Measurements from ENCODE around the gene NUDT19.
"Not testable (repeated sequence)": the region's sequence is repeated elsewhere in the genome, so short reads cannot be mapped to it uniquely, and the experiment has no call there.

Gene NUDT19

DNA sequence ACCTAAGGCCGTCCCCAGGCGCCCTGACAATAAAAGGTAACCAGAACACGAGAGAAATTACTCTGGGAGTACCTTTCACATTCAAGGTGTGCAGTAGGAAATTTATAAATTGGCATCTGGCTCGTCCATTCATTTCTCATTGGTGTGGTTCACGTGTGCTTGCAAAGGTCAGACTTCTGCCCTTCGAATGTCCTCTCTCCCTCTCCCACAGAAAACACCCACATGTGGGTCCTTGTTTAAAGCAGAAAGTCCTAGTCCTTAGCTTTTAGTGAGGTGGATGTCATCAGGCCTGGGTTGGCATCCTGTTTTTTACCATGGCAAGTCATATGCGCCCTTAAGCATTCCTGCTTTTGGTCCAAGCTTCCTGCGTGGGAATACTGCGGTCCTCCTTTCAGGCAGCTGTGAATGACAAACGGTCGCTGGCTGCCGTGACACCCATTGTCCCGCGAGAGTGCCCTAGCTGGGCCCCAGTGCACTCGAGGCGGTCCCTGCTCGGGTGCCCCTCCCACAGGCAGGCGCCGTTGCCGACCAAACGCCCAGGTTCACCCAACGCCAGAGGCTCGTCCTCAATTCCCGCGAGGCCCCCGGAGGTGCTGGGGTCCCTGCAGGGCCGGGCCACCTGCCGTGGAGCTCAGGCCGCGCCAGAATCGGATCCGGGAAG is at the start of gene NUDT19:
Gene NUDT19, plus strand, starts transcription at position 531 of the 661 bp plus-strand sequence. CDS start 140 bp downstream, outside the sequence.
- H3K27ac ChIP-seq (ENCODE audit: low read depth, low read length), result peak within 1 kb of the TSS; percentile 45
- no peaks in the 10 kb centered on the region for H3K27me3 ChIP-seq (ENCODE audit: control insufficient read depth in 1 of 2, insufficient read depth in 2 of 2, low read length in 2 of 2)

GRCh38 chr19:32642771-32643170 is 48.9 kb upstream of the NUDT19 start:
- Histone ChIP-seq H3K9ac (ENCODE audit: low read length) (no peak overlapping the region), H3K36me3 (ENCODE audit: insufficient read depth, low read length) (peaks cover 69% of the 10 kb centered on the region), H3K27ac (ENCODE audit: low read depth, low read length) (no peak overlapping the region), H3K27me3 (ENCODE audit: control insufficient read depth in 1 of 2, insufficient read depth in 2 of 2, low read length in 2 of 2) (no peaks in the 10 kb centered on the region), H3K4me3 (ENCODE audit: low read depth in 1 of 2, low read length in 2 of 2) (no peak overlapping the region), H3K9me3 (ENCODE audit: low read length) (no peaks in the 10 kb centered on the region), H3K4me1 (ENCODE audit: insufficient read depth, low read length) (no peaks in the 10 kb centered on the region)

More for the DNA sequence above, at the start of gene NUDT19:
- peak within 1 kb of the TSS; percentile 30 for H3K9ac ChIP-seq (ENCODE audit: low read length)
- no peaks in the 10 kb centered on the region for H3K9me3 ChIP-seq (ENCODE audit: low read length)
- H3K36me3 ChIP-seq (ENCODE audit: insufficient read depth, low read length), result no peaks in the 10 kb centered on the region
- peaks cover 28% of the 10 kb centered on the region for H3K4me1 ChIP-seq (ENCODE audit: insufficient read depth, low read length)
- peak within 1 kb of the TSS; percentile 58 to 72 for H3K4me3 ChIP-seq (ENCODE audit: low read depth in 1 of 2, low read length in 2 of 2)

GRCh38 chr19:32646556-32646955 is 45.1 kb upstream of the NUDT19 start:
- Histone ChIP-seq H3K36me3 (ENCODE audit: insufficient read depth, low read length) (peaks cover 65% of the 10 kb centered on the region), H3K4me3 (ENCODE audit: low read depth in 1 of 2, low read length in 2 of 2) (no peak overlapping the region), H3K9me3 (ENCODE audit: low read length) (no peaks in the 10 kb centered on the region), H3K9ac (ENCODE audit: low read length) (no peak overlapping the region), H3K4me1 (ENCODE audit: insufficient read depth, low read length) (peaks cover under 1% of the 10 kb centered on the region), H3K27me3 (ENCODE audit: control insufficient read depth in 1 of 2, insufficient read depth in 2 of 2, low read length in 2 of 2) (no peaks in the 10 kb centered on the region), H3K27ac (ENCODE audit: low read depth, low read length) (no peak overlapping the region)

DNA sequence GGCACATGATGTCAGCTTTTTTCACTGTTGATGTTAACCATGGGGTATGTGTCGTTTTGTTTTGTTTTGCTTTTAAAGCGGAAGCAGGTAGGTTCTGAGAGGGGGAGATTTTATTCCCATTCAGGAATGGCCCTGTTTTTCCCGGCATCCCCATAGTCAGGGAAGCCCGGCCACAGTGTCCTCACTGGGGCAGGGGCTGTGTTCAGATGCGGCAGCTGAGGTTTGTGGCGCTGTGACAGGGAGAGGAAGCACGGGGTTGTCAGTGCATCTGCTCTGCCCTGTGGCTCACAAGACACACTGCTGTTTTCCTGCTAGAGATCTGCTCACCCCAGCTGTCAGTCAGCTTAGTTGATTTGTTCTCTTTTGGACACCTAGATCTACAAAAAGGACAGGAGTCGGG is 44.3 kb upstream of the NUDT19 start:
- peaks cover 57% of the 10 kb centered on the region for H3K36me3 ChIP-seq (ENCODE audit: insufficient read depth, low read length)
- H3K4me1 ChIP-seq (ENCODE audit: insufficient read depth, low read length), result peaks cover 8% of the 10 kb centered on the region
- H3K9ac ChIP-seq (ENCODE audit: low read length), result no peak overlapping the region
- H3K4me3 ChIP-seq (ENCODE audit: low read depth in 1 of 2, low read length in 2 of 2), result no peak overlapping the region
- no peaks in the 10 kb centered on the region for H3K27me3 ChIP-seq (ENCODE audit: control insufficient read depth in 1 of 2, insufficient read depth in 2 of 2, low read length in 2 of 2)
- no peaks in the 10 kb centered on the region for H3K9me3 ChIP-seq (ENCODE audit: low read length)
- H3K27ac ChIP-seq (ENCODE audit: low read depth, low read length), result no peak overlapping the region

- no peak overlapping the region for H3K9ac ChIP-seq (ENCODE audit: low read length)
- H3K36me3 ChIP-seq (ENCODE audit: insufficient read depth, low read length), result peaks cover 37% of the 10 kb centered on the region
- H3K4me1 ChIP-seq (ENCODE audit: insufficient read depth, low read length), result peaks cover 17% of the 10 kb centered on the region
- H3K9me3 ChIP-seq (ENCODE audit: low read length), result no peaks in the 10 kb centered on the region
- no peak overlapping the region for H3K4me3 ChIP-seq (ENCODE audit: low read depth in 1 of 2, low read length in 2 of 2)
- no peak overlapping the region for H3K27ac ChIP-seq (ENCODE audit: low read depth, low read length)
- H3K27me3 ChIP-seq (ENCODE audit: control insufficient read depth in 1 of 2, insufficient read depth in 2 of 2, low read length in 2 of 2), result no peaks in the 10 kb centered on the region
These were observed 41.9 kb upstream of the NUDT19 start for GRCh38 chr19:32649751-32650150.

DNA sequence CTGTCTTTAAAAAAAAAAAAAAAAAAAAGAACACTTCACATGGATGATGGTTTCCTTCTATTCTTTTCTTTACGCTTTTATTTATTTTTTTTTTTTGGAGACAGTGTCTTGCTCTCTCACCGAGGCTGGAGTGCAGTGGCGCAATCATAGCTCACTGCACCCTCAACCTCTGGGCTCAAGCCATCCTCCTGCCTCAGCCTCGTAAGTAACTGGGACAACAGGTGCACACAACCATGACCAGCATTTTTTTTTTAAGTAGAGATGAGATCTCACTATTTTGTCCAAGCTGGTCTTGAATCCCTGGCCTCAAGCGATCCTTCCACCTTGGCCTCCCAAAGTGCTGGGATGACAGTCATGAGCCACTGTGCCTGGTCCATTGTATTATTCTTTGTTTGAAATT is 41.0 kb upstream of the NUDT19 start:
- Histone ChIP-seq H3K9me3 (ENCODE audit: low read length) (no peaks in the 10 kb centered on the region), H3K4me1 (ENCODE audit: insufficient read depth, low read length) (peaks cover 17% of the 10 kb centered on the region), H3K36me3 (ENCODE audit: insufficient read depth, low read length) (peaks cover 42% of the 10 kb centered on the region), H3K4me3 (ENCODE audit: low read depth in 1 of 2, low read length in 2 of 2) (no peak overlapping the region), H3K27ac (ENCODE audit: low read depth, low read length) (no peak overlapping the region), H3K27me3 (ENCODE audit: control insufficient read depth in 1 of 2, insufficient read depth in 2 of 2, low read length in 2 of 2) (no peaks in the 10 kb centered on the region), H3K9ac (ENCODE audit: low read length) (no peak overlapping the region)

DNA sequence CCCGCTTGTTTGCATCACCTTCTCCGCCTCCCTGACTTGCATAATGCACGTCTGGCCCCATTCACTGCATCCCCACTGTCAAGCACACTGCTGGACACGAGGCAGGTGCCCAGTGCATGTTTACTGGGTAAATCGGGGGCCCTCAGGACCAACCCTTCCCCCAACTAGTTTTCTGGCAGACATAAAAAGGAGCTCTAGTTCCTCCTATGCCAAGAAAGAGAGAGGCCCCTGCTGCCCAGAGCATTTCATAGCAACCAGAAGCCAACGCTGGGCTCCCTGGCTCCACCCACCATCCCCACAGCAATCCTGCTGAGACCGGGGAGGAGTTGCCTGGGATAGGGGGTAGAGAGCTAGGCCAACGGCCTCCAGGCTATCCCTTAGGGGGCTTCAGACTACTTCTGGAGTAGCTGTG is 39.9 kb upstream of the NUDT19 start:
- H3K36me3 ChIP-seq (ENCODE audit: insufficient read depth, low read length), result peaks cover 38% of the 10 kb centered on the region
- H3K9ac ChIP-seq (ENCODE audit: low read length), result no peak overlapping the region
- H3K4me3 ChIP-seq (ENCODE audit: low read depth in 1 of 2, low read length in 2 of 2), result no peak overlapping the region
- H3K27me3 ChIP-seq (ENCODE audit: control insufficient read depth in 1 of 2, insufficient read depth in 2 of 2, low read length in 2 of 2), result no peaks in the 10 kb centered on the region
- H3K4me1 ChIP-seq (ENCODE audit: insufficient read depth, low read length), result peaks cover 17% of the 10 kb centered on the region
- H3K27ac ChIP-seq (ENCODE audit: low read depth, low read length), result no peak overlapping the region
- no peaks in the 10 kb centered on the region for H3K9me3 ChIP-seq (ENCODE audit: low read length)

DNA sequence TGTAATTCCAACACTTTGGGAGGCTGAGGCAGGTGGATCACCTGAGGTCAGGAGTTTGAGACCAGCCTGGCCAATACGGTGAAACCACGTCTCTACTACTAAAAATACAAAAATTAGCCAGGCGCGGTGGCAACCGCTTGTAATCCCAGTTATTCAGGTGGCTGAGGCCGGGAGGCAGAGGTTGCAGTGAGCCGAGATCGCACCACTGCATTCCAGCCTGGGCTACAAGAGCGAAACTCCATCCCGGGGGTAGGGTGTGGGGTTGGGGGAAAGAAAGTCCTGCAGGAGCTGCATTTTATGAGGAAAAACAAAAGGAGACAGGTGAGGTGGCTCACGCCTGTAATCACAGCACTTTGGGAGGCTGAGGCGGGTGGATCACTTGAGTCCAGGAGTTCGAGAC is 39.3 kb upstream of the NUDT19 start:
- H3K4me1 ChIP-seq (ENCODE audit: insufficient read depth, low read length), result peaks cover 17% of the 10 kb centered on the region
- not testable (repeated sequence) for H3K4me3 ChIP-seq (ENCODE audit: low read depth in 1 of 2, low read length in 2 of 2); H3K9me3 ChIP-seq (ENCODE audit: low read length); H3K9ac ChIP-seq (ENCODE audit: low read length); H3K27ac ChIP-seq (ENCODE audit: low read depth, low read length); H3K27me3 ChIP-seq (ENCODE audit: control insufficient read depth in 1 of 2, insufficient read depth in 2 of 2, low read length in 2 of 2)
- H3K36me3 ChIP-seq (ENCODE audit: insufficient read depth, low read length), result peaks cover 33% of the 10 kb centered on the region

DNA sequence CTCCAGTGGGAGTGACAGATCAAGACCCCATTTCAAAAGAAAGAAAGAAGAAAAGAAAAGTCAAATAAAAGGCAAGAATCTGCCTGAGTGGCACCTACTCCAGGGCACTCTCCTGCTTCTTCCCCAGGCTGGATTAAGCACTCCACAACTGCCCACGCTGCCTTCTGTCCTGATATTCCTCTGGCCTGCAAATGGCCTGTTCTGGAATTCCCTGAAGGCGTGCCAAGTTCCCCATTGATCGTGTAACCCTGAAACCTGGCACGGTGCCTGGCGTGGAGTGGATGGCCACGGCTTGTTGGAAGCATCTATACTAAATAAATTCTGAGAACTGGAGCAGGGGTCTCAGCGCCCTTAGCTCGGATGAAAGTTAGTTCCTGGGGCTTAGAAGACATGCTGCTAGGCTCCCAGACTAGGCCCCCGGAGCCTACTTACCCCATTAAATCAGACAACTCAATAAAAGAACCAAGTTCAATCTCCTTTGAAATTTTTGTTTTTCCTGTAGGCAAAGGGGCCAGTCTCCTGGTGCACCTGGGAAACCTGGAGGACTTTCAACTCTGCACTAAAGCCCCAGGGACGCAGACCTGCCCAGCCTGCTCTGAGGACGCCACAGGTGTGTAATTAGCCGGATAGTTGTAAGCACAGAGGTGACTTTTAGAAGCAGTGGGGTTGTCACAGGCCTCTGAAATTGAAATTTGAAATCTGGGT is 38.6 kb upstream of the NUDT19 start:
- Histone ChIP-seq H3K4me3 (ENCODE audit: low read depth in 1 of 2, low read length in 2 of 2) (no peak overlapping the region), H3K9ac (ENCODE audit: low read length) (no peak overlapping the region)

GRCh38 chr19:32653599-32653915 is 38.1 kb upstream of the NUDT19 start:
- Histone ChIP-seq H3K9me3 (ENCODE audit: low read length) (no peaks in the 10 kb centered on the region), H3K27me3 (ENCODE audit: control insufficient read depth in 1 of 2, insufficient read depth in 2 of 2, low read length in 2 of 2) (no peaks in the 10 kb centered on the region), H3K36me3 (ENCODE audit: insufficient read depth, low read length) (peaks cover 29% of the 10 kb centered on the region), H3K4me3 (ENCODE audit: low read depth in 1 of 2, low read length in 2 of 2) (no peak overlapping the region), H3K27ac (ENCODE audit: low read depth, low read length) (no peak overlapping the region), H3K4me1 (ENCODE audit: insufficient read depth, low read length) (peaks cover 17% of the 10 kb centered on the region), H3K9ac (ENCODE audit: low read length) (no peak overlapping the region)

More for the DNA sequence above, 38.6 kb upstream of the NUDT19 start:
- Histone ChIP-seq H3K27ac (ENCODE audit: low read depth, low read length) (no peak overlapping the region), H3K27me3 (ENCODE audit: control insufficient read depth in 1 of 2, insufficient read depth in 2 of 2, low read length in 2 of 2) (no peaks in the 10 kb centered on the region), H3K4me1 (ENCODE audit: insufficient read depth, low read length) (peaks cover 17% of the 10 kb centered on the region), H3K9me3 (ENCODE audit: low read length) (no peaks in the 10 kb centered on the region), H3K36me3 (ENCODE audit: insufficient read depth, low read length) (peaks cover 27% of the 10 kb centered on the region)

GRCh38 chr19:32656379-32656778 is 35.2 kb upstream of the NUDT19 start:
- H3K9me3 ChIP-seq (ENCODE audit: low read length), result not testable (repeated sequence)
- peaks cover 16% of the 10 kb centered on the region for H3K36me3 ChIP-seq (ENCODE audit: insufficient read depth, low read length)

GRCh38 chr19:32658075-32658474 is 33.5 kb upstream of the NUDT19 start:
- H3K27me3 ChIP-seq (ENCODE audit: control insufficient read depth in 1 of 2, insufficient read depth in 2 of 2, low read length in 2 of 2), result no peaks in the 10 kb centered on the region
- H3K9ac ChIP-seq (ENCODE audit: low read length), result no peak overlapping the region
- peaks cover 2% of the 10 kb centered on the region for H3K4me1 ChIP-seq (ENCODE audit: insufficient read depth, low read length)
- H3K4me3 ChIP-seq (ENCODE audit: low read depth in 1 of 2, low read length in 2 of 2), result no peak overlapping the region
- H3K27ac ChIP-seq (ENCODE audit: low read depth, low read length), result no peak overlapping the region
- H3K9me3 ChIP-seq (ENCODE audit: low read length), result no peaks in the 10 kb centered on the region
- H3K36me3 ChIP-seq (ENCODE audit: insufficient read depth, low read length), result peaks cover 16% of the 10 kb centered on the region

More at GRCh38 chr19:32656379-32656778, 35.2 kb upstream of the NUDT19 start:
- not testable (repeated sequence) for H3K27ac ChIP-seq (ENCODE audit: low read depth, low read length); H3K9ac ChIP-seq (ENCODE audit: low read length); H3K4me3 ChIP-seq (ENCODE audit: low read depth in 1 of 2, low read length in 2 of 2); H3K27me3 ChIP-seq (ENCODE audit: control insufficient read depth in 1 of 2, insufficient read depth in 2 of 2, low read length in 2 of 2)
- H3K4me1 ChIP-seq (ENCODE audit: insufficient read depth, low read length), result peaks cover 17% of the 10 kb centered on the region
